Measurements from ENCODE around the gene SOD2. TPM values are rescaled to one million over a fixed set of nuclear protein-coding genes. Genes with fewer than 3 reads are reported as not detected.

The SOD2 gene
- total RNA-seq, 4 donors from 2014 or later, result 289 to 1,637 (median 530) TPM

GRCh38 chr6:159727717-159728445 lies 34.8 kb upstream of the SOD2 start:
- TF ChIP-seq CTCF (IDR thresholded peaks at IDR 0.05; ENCODE audit: low read depth), result no peak

GRCh38 chr6:159726918-159727716 lies 34.1 kb upstream of the SOD2 start, which contains the start of gene WTAP:
TSS of gene WTAP (plus strand) at chr6:159727506. CDS start at chr6:159736266, 8,760 bp downstream.
- no peak for TF ChIP-seq CTCF (IDR thresholded peaks at IDR 0.05; ENCODE audit: low read depth)

- no peak for TF ChIP-seq CTCF (IDR thresholded peaks at IDR 0.05; ENCODE audit: low read depth)
Observed at GRCh38 chr6:159726255-159726917, 33.3 kb upstream of the SOD2 start.

GRCh38 chr6:159724778-159725177 lies 31.7 kb upstream of the SOD2 start:
- TF ChIP-seq CTCF (IDR thresholded peaks at IDR 0.05; ENCODE audit: low read depth), result no peak

GRCh38 chr6:159723259-159723658 lies 30.2 kb upstream of the SOD2 start:
- TF ChIP-seq CTCF (IDR thresholded peaks at IDR 0.05; ENCODE audit: low read depth), result no peak

- no peak for TF ChIP-seq CTCF (IDR thresholded peaks at IDR 0.05; ENCODE audit: low read depth)
Observed at GRCh38 chr6:159722655-159723054, 29.6 kb upstream of the SOD2 start.

- TF ChIP-seq CTCF (IDR thresholded peaks at IDR 0.05; ENCODE audit: low read depth), result no peak
Observed at GRCh38 chr6:159720708-159721107, 27.7 kb upstream of the SOD2 start.

All from subcutaneous adipose tissue (tissue), 4 donors.